H9 (cell line): ENCODE measurements around the gene HIC2. TPM values are rescaled to one million over a fixed set of nuclear protein-coding genes. Genes with fewer than 3 reads are reported as not detected.

Source experiments
- DNase-seq: peaks from one replicate; pipeline ENCODE4 v3.0.0-alpha.2; 2017
- H2AFZ ChIP-seq: one replicate; pipeline ENCODE4 v1.6.1; 2013; ENCODE audit warnings: mild to moderate bottlenecking, low read length, control low read depth, moderate library complexity
- H2AK5ac ChIP-seq: 2 replicates; pipeline ENCODE4 v1.6.1; 2013; ENCODE audit warnings: low read length, control low read depth, mixed read lengths; ENCODE audit not compliant: insufficient read length
- H2BK120ac ChIP-seq: one replicate; pipeline ENCODE4 v1.6.1; 2013; ENCODE audit warnings: low read depth, mild to moderate bottlenecking, low read length, control low read depth, inconsistent platforms; ENCODE audit not compliant: poor library complexity, severe bottlenecking
- H2BK12ac ChIP-seq: 2 replicates; pipeline ENCODE4 v1.6.1; 2013; ENCODE audit warnings: low read length, control low read depth, mixed read lengths, low read depth; ENCODE audit not compliant: insufficient read length
- H2BK15ac ChIP-seq: 2 replicates; pipeline ENCODE4 v1.6.1; 2013; ENCODE audit warnings: low read depth, low read length, control low read depth
- H2BK20ac ChIP-seq: one replicate; pipeline ENCODE4 v1.6.1; 2013; ENCODE audit warnings: low read depth, mild to moderate bottlenecking, low read length, control low read depth, inconsistent platforms; ENCODE audit not compliant: poor library complexity, severe bottlenecking
- H2BK5ac ChIP-seq: 2 replicates; pipeline ENCODE4 v1.6.1; 2013; ENCODE audit warnings: low read length, control low read depth, mixed read lengths; ENCODE audit not compliant: insufficient read length
- H3K14ac ChIP-seq: 2 replicates; pipeline ENCODE4 v1.6.1; 2013; ENCODE audit warnings: low read length, control low read depth; ENCODE audit not compliant: insufficient read depth
- H3K18ac ChIP-seq: 2 replicates; pipeline ENCODE4 v1.6.1; 2013; ENCODE audit warnings: low read depth, mild to moderate bottlenecking, mixed read lengths, low read length, control low read depth; ENCODE audit not compliant: insufficient read length
- H3K23ac ChIP-seq: 2 replicates; pipeline ENCODE4 v1.6.1; 2013; ENCODE audit warnings: low read length, control low read depth, mixed read lengths, low read depth; ENCODE audit not compliant: insufficient read length
- H3K23me2 ChIP-seq: 2 replicates; pipeline ENCODE4 v1.6.1; 2013; ENCODE audit warnings: low read depth, mild to moderate bottlenecking, mixed read lengths, low read length, control low read depth; ENCODE audit not compliant: insufficient read length, poor library complexity, severe bottlenecking
- H3K27ac ChIP-seq: 2 replicates; pipeline ENCODE4 v1.5.1; 2013; ENCODE audit warnings: low read length, control low read depth, mixed read lengths, low read depth; ENCODE audit not compliant: insufficient read length
- H3K27me3 ChIP-seq: 2 replicates; pipeline ENCODE4 v1.6.1; 2013; ENCODE audit warnings: low read length, control low read depth, inconsistent platforms; ENCODE audit not compliant: insufficient read depth
- H3K4ac ChIP-seq: 2 replicates; pipeline ENCODE4 v1.6.1; 2013; ENCODE audit warnings: low read depth, mild to moderate bottlenecking, control low read depth, inconsistent platforms, low read length, moderate library complexity
- H3K4me1 ChIP-seq: 2 replicates; pipeline ENCODE4 v1.6.1; 2013; ENCODE audit warnings: low read length, control low read depth, inconsistent platforms; ENCODE audit not compliant: insufficient read depth
- H3K4me2 ChIP-seq: 2 replicates; pipeline ENCODE4 v1.6.1; 2013; ENCODE audit warnings: low read length, control low read depth, mixed read lengths; ENCODE audit not compliant: insufficient read length, insufficient read depth
- H3K56ac ChIP-seq: 2 replicates; pipeline ENCODE4 v1.6.1; 2013; ENCODE audit warnings: low read depth, mild to moderate bottlenecking, mixed read lengths, low read length, control low read depth; ENCODE audit not compliant: insufficient read length
- H3K79me1 ChIP-seq: 2 replicates; pipeline ENCODE4 v1.6.1; 2013; ENCODE audit warnings: low read depth, mild to moderate bottlenecking, moderate library complexity, low read length, control low read depth, inconsistent platforms; ENCODE audit not compliant: insufficient read depth, poor library complexity, severe bottlenecking
- H3K79me2 ChIP-seq: 2 replicates; pipeline ENCODE4 v1.6.1; 2013; ENCODE audit warnings: low read length, control low read depth, inconsistent platforms; ENCODE audit not compliant: insufficient read depth
- H3K9ac ChIP-seq: 2 replicates; pipeline ENCODE4 v1.6.1; 2013; ENCODE audit warnings: low read length, control low read depth, mixed read lengths; ENCODE audit not compliant: insufficient read length; ENCODE audit errors: extremely low read depth
- H3K9me3 ChIP-seq: one replicate; pipeline ENCODE4 v1.6.1; 2013; ENCODE audit warnings: low read depth, low read length, inconsistent platforms; ENCODE audit not compliant: control insufficient read depth
- H3T11ph ChIP-seq: one replicate; pipeline ENCODE4 v1.6.1; 2013; ENCODE audit warnings: mild to moderate bottlenecking, low read length, control low read depth, inconsistent platforms
- H4K20me1 ChIP-seq: one replicate; pipeline ENCODE4 v1.6.1; 2013; ENCODE audit not compliant: control insufficient read depth, insufficient read length, insufficient read depth
- H4K5ac ChIP-seq: 2 replicates; pipeline ENCODE4 v1.6.1; 2013; ENCODE audit warnings: low read depth, mild to moderate bottlenecking, mixed read lengths, low read length, control low read depth; ENCODE audit not compliant: insufficient read length
- H4K8ac ChIP-seq: replicated peaks from 2 replicates; pipeline ENCODE4 v1.6.1; 2013; ENCODE audit warnings: low read length, control low read depth, mixed read lengths, low read depth; ENCODE audit not compliant: insufficient read length
- H4K91ac ChIP-seq: 2 replicates; pipeline ENCODE4 v1.6.1; 2013; ENCODE audit warnings: low read depth, mild to moderate bottlenecking, moderate library complexity, mixed read lengths, low read length, control low read depth; ENCODE audit not compliant: insufficient read length
- H3K27ac Mint-ChIP-seq, 3 experiments: 2 replicates in 2 of 3; 3 replicates in 1 of 3; pipeline ENCODE4 v1.8.0; 2020 to 2021; ENCODE audit warnings: mixed read lengths in 3 of 3, mild to moderate bottlenecking in 1 of 3, moderate library complexity in 1 of 3
- H3K27me3 Mint-ChIP-seq: 2 replicates; pipeline ENCODE4 v1.8.0; 2021; ENCODE audit warnings: low read depth, mild to moderate bottlenecking, moderate library complexity, mixed read lengths
- H3K36me3 Mint-ChIP-seq, 3 experiments: 2 replicates in 2 of 3; 3 replicates in 1 of 3; pipeline ENCODE4 v1.8.0; 2020 to 2021; ENCODE audit warnings: low read depth in 3 of 3, mixed read lengths in 3 of 3; ENCODE audit not compliant: insufficient read depth in 1 of 3
- H3K4me1 Mint-ChIP-seq, 2 experiments: 2 replicates each; pipeline ENCODE4 v1.8.0; 2020; ENCODE audit warnings: mixed read lengths in 2 of 2
- H3K4me3 Mint-ChIP-seq, 2 experiments: 2 replicates in 1 of 2; 3 replicates in 1 of 2; pipeline ENCODE4 v1.8.0; 2020 to 2021; ENCODE audit warnings: mild to moderate bottlenecking in 2 of 2, mixed read lengths in 2 of 2, moderate library complexity in 1 of 2
- H3K9me3 Mint-ChIP-seq, 2 experiments: 2 replicates in 1 of 2; 3 replicates in 1 of 2; pipeline ENCODE4 v1.8.0; 2020; ENCODE audit warnings: mild to moderate bottlenecking in 2 of 2, mixed read lengths in 2 of 2, moderate library complexity in 1 of 2
- CTCF ChIP-seq: fragments of 200-600 bp; sonication (generic); conservative IDR thresholded peaks from 3 replicates; pipeline ENCODE4 v1.8.0; 2021; ENCODE audit warnings: antibody characterized with exemption, mild to moderate bottlenecking
- WGBS: extraction: QIAGEN DNeasy Blood & Tissue Kit; methylation state at CpG from one replicate; pipeline ENCODE4 v1.1.7; 2013; ENCODE audit warnings: missing lambda C conversion rate, low lambda C conversion rate, mixed read lengths; ENCODE audit not compliant: insufficient read length; ENCODE audit errors: extremely low coverage; 5-methylcytosine and 5-hydroxymethylcytosine counted together
- total RNA-seq: library from RNA; stranded (reverse); gene quantifications from 2 replicates; pipeline ENCODE4 v1.2.1, GENCODE V29; 2021

HIC2 gene
- total RNA-seq, 1 experiment from 2014 or later, result 24.9 TPM

GRCh38 chr22:21449531-21450319 is 32.6 kb downstream of the HIC2 start:
- H3K9me3 ChIP-seq, result no peaks in the 10 kb centered on the region
- H3K4me3 Mint-ChIP-seq, result peak overlapping the region in 1 of 2 experiments; percentile 48; a peak in 1 of 5 replicates
- H3K23ac ChIP-seq, result no peak overlapping the region

More at GRCh38 chr22:21449531-21450319, 32.6 kb downstream of the HIC2 start:
- Histone ChIP-seq H3K14ac (no peak overlapping the region; the same call in 1 of the 2 replicates), H4K20me1 (no peaks in the 10 kb centered on the region), H4K91ac (no peak overlapping the region), H2BK20ac (no peak overlapping the region), H3K23me2 (no peaks in the 10 kb centered on the region), H2BK5ac (no peak overlapping the region), H2AK5ac (no peak overlapping the region), H3K4me2 (no peak overlapping the region), H3K18ac (no peak overlapping the region), H3K27ac (no peak overlapping the region), H3K9ac (no peak overlapping the region), H3K4ac (no peak overlapping the region), H2BK12ac (no peak overlapping the region), H3T11ph (no peak overlapping the region), H4K8ac (no peak overlapping the region), H3K27me3 (no peaks in the 10 kb centered on the region), H3K79me2 (no peaks in the 10 kb centered on the region), H4K5ac (no peak overlapping the region), H3K4me1 (no peaks in the 10 kb centered on the region), H2AFZ (no peak overlapping the region), H2BK120ac (no peak overlapping the region), H3K56ac (no peak overlapping the region), H3K79me1 (peaks cover 5% of the 10 kb centered on the region), H2BK15ac (no peak overlapping the region)
- peak; percentile 21 for DNase-seq
- peak overlapping the region in 1 of 3 experiments; percentile 40; a peak in 1 of 7 replicates for H3K27ac Mint-ChIP-seq
- WGBS, result no CpG with 5 or more reads among the region's 23 CpGs
- TF ChIP-seq CTCF, result no peak
- no peaks in the 10 kb centered on the region for H3K9me3 Mint-ChIP-seq
- no peaks in the 10 kb centered on the region for H3K27me3 Mint-ChIP-seq
- peaks cover 11 to 29% of the 10 kb centered on the region in 2 experiments for H3K4me1 Mint-ChIP-seq
- H3K36me3 Mint-ChIP-seq, result peaks cover 3 to 29% (median 20%) of the 10 kb centered on the region in 3 experiments; a peak in 6 of 7 replicates
